Stimulated activated CD4-positive, alpha-beta T cell treated with anti-CD3 and anti-CD28 coated beads, TNF-alpha, amount 100 ng/mL, for 48 hours (primary cell): ENCODE results near the gene MYBBP1A.

Experiments used
- DNase-seq, 3 donors: peaks; one replicate each; pipeline ENCODE4 v3.0.0-alpha.2; 2020; ENCODE audit warnings: low read depth in 3 of 3

The MYBBP1A gene

GRCh38 chr17:4548721-4549531, 6.3 kb downstream of the MYBBP1A start:
- DNase-seq: no peak

GRCh38 chr17:4548061-4548461, 7.1 kb downstream of the MYBBP1A start:
- no peak for DNase-seq

- no peak for DNase-seq
Observed at GRCh38 chr17:4547118-4547906, 7.9 kb downstream of the MYBBP1A start.

- DNase-seq: no peak
Observed at GRCh38 chr17:4545217-4545951, 9.8 kb downstream of the MYBBP1A start.

- no peak for DNase-seq
Observed at GRCh38 chr17:4544951-4545216, 10.3 kb downstream of the MYBBP1A start.

GRCh38 chr17:4544135-4544950, 10.8 kb downstream of the MYBBP1A start:
- DNase-seq: no peak

GRCh38 chr17:4543557-4544026, 11.6 kb downstream of the MYBBP1A start:
- no peak for DNase-seq

- no peak for DNase-seq
Observed at GRCh38 chr17:4542726-4543191, 12.4 kb downstream of the MYBBP1A start.

GRCh38 chr17:4542003-4542725, 13.0 kb downstream of the MYBBP1A start:
- DNase-seq: no peak

- no peak for DNase-seq
Observed at GRCh38 chr17:4541328-4542002, 13.7 kb downstream of the MYBBP1A start.

GRCh38 chr17:4540687-4541327, 14.4 kb downstream of the MYBBP1A start:
- no peak for DNase-seq

GRCh38 chr17:4540224-4540651, 14.9 kb downstream of the MYBBP1A start:
- no peak for DNase-seq

- no peak for DNase-seq
Observed at GRCh38 chr17:4539576-4540223, 15.5 kb downstream of the MYBBP1A start.

GRCh38 chr17:4539025-4539424, 16.2 kb downstream of the MYBBP1A start:
- no peak for DNase-seq

- no peak for DNase-seq
Observed at GRCh38 chr17:4538236-4539002, 16.8 kb downstream of the MYBBP1A start.

GRCh38 chr17:4537451-4538235, 17.5 kb downstream of the MYBBP1A start:
- no peak for DNase-seq

GRCh38 chr17:4536742-4537411, 18.3 kb downstream of the MYBBP1A start:
- no peak for DNase-seq
